Caco-2 (cell line): ENCODE data around the gene MARF1. TPM values are rescaled to one million over a fixed set of nuclear protein-coding genes. Genes with fewer than 3 reads are reported as not detected.

Experiments
- BruUV-seq: library from RNA; stranded (reverse); fragments of 400-500 nt; replicated peaks from 2 replicates; lab custom pipeline; 2021; lab: Mats Ljungman, UMichigan
- CTCF ChIA-PET: fragments of 300-600 bp; sonication (Branson Sonifier 250); formaldehyde crosslinking; loops from one replicate; lab custom pipeline; 2022; ENCODE audit warnings: antibody characterized with exemption; lab: Charles Lee
- POLR2A ChIA-PET: fragments of 300-600 bp; sonication (Branson Sonifier 250); formaldehyde crosslinking; loops from one replicate; lab custom pipeline; 2022; ENCODE audit warnings: antibody characterized with exemption; lab: Charles Lee
- DNase-seq, 2 experiments: peaks; one replicate each; pipeline versions ENCODE4 v3.0.0 to v3.0.0-alpha.2; 2020 to 2022
- H3K27me3 ChIP-seq: replicated peaks from 2 replicates; pipeline ENCODE4 v1.6.0; 2011; ENCODE audit warnings: low read length; ENCODE audit not compliant: control insufficient read depth, insufficient read depth
- H3K36me3 ChIP-seq: 2 replicates; pipeline ENCODE4 v1.5.1; 2011; ENCODE audit warnings: low read length; ENCODE audit not compliant: control insufficient read depth, insufficient read depth
- H3K4me1 ChIP-seq: fragments of 250-450 bp; sonication (Bioruptor Pico); 2 replicates; pipeline ENCODE4 v1.5.1; 2020; ENCODE audit warnings: mild to moderate bottlenecking
- H3K4me3 ChIP-seq: 2 replicates; pipeline ENCODE4 v1.5.1; 2011; ENCODE audit warnings: low read depth, mild to moderate bottlenecking, control low read depth, low read length
- H3K9me3 ChIP-seq: fragments of 250-450 bp; sonication (Bioruptor Pico); 2 replicates; pipeline ENCODE4 v1.5.1; 2020; ENCODE audit warnings: mild to moderate bottlenecking, moderate library complexity
- H3K27ac Mint-ChIP-seq: one replicate; pipeline ENCODE4 v1.8.0; 2022; ENCODE audit warnings: mixed read lengths; ENCODE audit not compliant: unreplicated experiment
- H3K27me3 Mint-ChIP-seq: one replicate; pipeline ENCODE4 v1.8.0; 2022; ENCODE audit warnings: mixed read lengths; ENCODE audit not compliant: insufficient read depth, unreplicated experiment
- H3K36me3 Mint-ChIP-seq: one replicate; pipeline ENCODE4 v1.8.0; 2022; ENCODE audit warnings: mild to moderate bottlenecking, mixed read lengths; ENCODE audit not compliant: insufficient read depth, unreplicated experiment
- H3K4me1 Mint-ChIP-seq: one replicate; pipeline ENCODE4 v1.8.0; 2022; ENCODE audit warnings: low read depth, mixed read lengths; ENCODE audit not compliant: unreplicated experiment
- H3K4me3 Mint-ChIP-seq: one replicate; pipeline ENCODE4 v1.8.0; 2022; ENCODE audit warnings: mild to moderate bottlenecking, moderate library complexity, mixed read lengths; ENCODE audit not compliant: unreplicated experiment
- H3K9me3 Mint-ChIP-seq: one replicate; pipeline ENCODE4 v1.8.0; 2022; ENCODE audit warnings: mixed read lengths; ENCODE audit not compliant: unreplicated experiment
- intact Hi-C: fragments of 100-400 bp; cut with micrococcal nuclease; formaldehyde crosslinking; loops from one replicate; pipeline ENCODE4 v1.10.0; 2022; ENCODE audit not compliant: unreplicated experiment
- total RNA-seq: library from RNA; stranded (reverse); gene quantifications from 2 replicates; pipeline ENCODE4 v1.2.3, GENCODE V29; 2022
- TF ChIP-seq, protein P1 (sequence below), 2 experiments: fragments of 200-600 bp in 1 of 2; IDR thresholded peaks; 1 replicate in 1 of 2; 2 replicates in 1 of 2; pipeline versions ENCODE4 v1.5.1 to v1.8.0; 2011 to 2022; ENCODE audit warnings: antibody characterized with exemption in 1 of 2, control low read depth in 1 of 2, inconsistent platforms in 1 of 2, low read depth in 1 of 2, low read length in 1 of 2, mild to moderate bottlenecking in 1 of 2, moderate library complexity in 1 of 2; ENCODE audit not compliant: insufficient read depth in 1 of 2, severe bottlenecking in 1 of 2, unreplicated experiment in 1 of 2

The MARF1 gene
- total RNA-seq, 1 experiment from 2014 or later, result 22.3 TPM

DNA sequence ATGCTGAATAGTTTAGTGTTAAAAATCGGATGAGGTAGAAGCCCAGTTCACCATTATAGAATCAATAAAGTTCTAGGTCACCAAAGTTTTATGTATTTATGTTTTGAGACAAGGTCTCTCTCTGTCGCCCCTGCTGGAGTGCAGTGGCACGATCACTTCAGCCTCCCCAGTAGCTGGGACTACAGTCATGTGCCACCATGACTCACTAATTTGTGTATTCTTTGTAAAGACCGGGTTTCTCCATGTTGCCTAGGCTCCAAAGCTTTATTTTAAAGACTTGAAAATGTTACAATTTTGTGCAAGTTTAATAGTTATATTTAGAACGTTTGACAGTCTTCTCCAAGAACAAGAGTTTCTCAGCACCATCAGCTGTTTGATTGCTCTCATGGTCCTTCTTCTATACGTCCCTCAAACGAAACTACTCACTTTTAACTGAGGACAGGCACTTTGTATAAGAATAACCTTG is 39.2 kb upstream of the MARF1 start:
- intact Hi-C loops, result no loop called here
- no peak overlapping the region for H3K4me3 Mint-ChIP-seq
- no TSS peak for BruUV-seq
- H3K9me3 Mint-ChIP-seq, result no peaks in the 10 kb centered on the region
- ChIA-PET CTCF (interaction anchor here (1.0 to 1.1 kb wide), 3 partner anchors 10 to 40 kb away, joined by 3 to 15 read pairs (median 4); partner anchors contain the start of genes MARF1 and NDE1), POLR2A (no interaction called here)
- H3K4me1 ChIP-seq, result no peaks in the 10 kb centered on the region
- peaks cover 47% of the 10 kb centered on the region for H3K36me3 Mint-ChIP-seq
- H3K27me3 ChIP-seq, result no peaks in the 10 kb centered on the region
- no peaks in the 10 kb centered on the region for H3K9me3 ChIP-seq
- H3K27ac Mint-ChIP-seq, result no peak overlapping the region
- no peaks in the 10 kb centered on the region for H3K4me1 Mint-ChIP-seq
- TF ChIP-seq, protein P1, sequence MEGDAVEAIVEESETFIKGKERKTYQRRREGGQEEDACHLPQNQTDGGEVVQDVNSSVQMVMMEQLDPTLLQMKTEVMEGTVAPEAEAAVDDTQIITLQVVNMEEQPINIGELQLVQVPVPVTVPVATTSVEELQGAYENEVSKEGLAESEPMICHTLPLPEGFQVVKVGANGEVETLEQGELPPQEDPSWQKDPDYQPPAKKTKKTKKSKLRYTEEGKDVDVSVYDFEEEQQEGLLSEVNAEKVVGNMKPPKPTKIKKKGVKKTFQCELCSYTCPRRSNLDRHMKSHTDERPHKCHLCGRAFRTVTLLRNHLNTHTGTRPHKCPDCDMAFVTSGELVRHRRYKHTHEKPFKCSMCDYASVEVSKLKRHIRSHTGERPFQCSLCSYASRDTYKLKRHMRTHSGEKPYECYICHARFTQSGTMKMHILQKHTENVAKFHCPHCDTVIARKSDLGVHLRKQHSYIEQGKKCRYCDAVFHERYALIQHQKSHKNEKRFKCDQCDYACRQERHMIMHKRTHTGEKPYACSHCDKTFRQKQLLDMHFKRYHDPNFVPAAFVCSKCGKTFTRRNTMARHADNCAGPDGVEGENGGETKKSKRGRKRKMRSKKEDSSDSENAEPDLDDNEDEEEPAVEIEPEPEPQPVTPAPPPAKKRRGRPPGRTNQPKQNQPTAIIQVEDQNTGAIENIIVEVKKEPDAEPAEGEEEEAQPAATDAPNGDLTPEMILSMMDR (IDR thresholded peaks at IDR 0.05; ENCODE audit: insufficient read depth in 1 of 2, low read depth in 1 of 2, low read length in 1 of 2, severe bottlenecking in 1 of 2, unreplicated experiment in 1 of 2), result peak; percentile 33 to 50
- peak; percentile 45 to 55 for DNase-seq
- H3K4me3 ChIP-seq, result no peak overlapping the region
- no peaks in the 10 kb centered on the region; the same call in 1 of the 2 replicates for H3K36me3 ChIP-seq
- no peaks in the 10 kb centered on the region for H3K27me3 Mint-ChIP-seq

- Mint-ChIP-seq H3K36me3 (peaks cover 42% of the 10 kb centered on the region), H3K27ac (no peak overlapping the region), H3K4me3 (no peak overlapping the region), H3K27me3 (no peaks in the 10 kb centered on the region), H3K9me3 (no peaks in the 10 kb centered on the region), H3K4me1 (no peaks in the 10 kb centered on the region)
- ChIA-PET POLR2A (no interaction called here), CTCF (no interaction called here)
- Histone ChIP-seq H3K36me3 (no peaks in the 10 kb centered on the region; the same call in 1 of the 2 replicates), H3K4me3 (no peak overlapping the region), H3K9me3 (no peaks in the 10 kb centered on the region), H3K4me1 (no peaks in the 10 kb centered on the region), H3K27me3 (no peaks in the 10 kb centered on the region)
- TF ChIP-seq, protein P1 (IDR thresholded peaks at IDR 0.05; ENCODE audit: insufficient read depth in 1 of 2, low read depth in 1 of 2, low read length in 1 of 2, severe bottlenecking in 1 of 2, unreplicated experiment in 1 of 2), result no peak
- BruUV-seq, result no TSS peak
- no peak for DNase-seq
- intact Hi-C loops, result no loop called here
Measured at GRCh38 chr16:15677447-15677846, 34.5 kb upstream of the MARF1 start.

DNA sequence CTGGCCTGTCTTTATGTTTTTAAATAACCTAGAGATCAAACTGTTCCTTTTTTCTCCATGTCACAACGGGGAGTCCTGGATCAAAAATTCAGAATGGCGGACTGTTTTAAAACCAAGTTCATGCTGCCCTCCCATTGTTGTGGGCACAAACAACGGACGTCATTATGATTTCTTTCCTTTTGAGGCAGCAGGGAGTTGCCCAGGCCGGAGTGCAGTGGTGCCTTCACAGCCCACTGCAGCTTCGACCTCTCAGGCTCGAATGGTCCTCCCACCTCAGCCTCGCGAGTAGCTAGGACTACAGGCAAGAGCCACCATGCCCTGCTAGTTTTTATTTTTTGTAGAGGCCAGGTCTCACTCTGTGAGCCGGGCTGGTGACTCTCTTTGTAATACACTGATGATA is 33.6 kb upstream of the MARF1 start:
- H3K27me3 Mint-ChIP-seq, result no peaks in the 10 kb centered on the region
- H3K4me1 Mint-ChIP-seq, result no peaks in the 10 kb centered on the region
- no peak overlapping the region for H3K4me3 ChIP-seq
- H3K36me3 Mint-ChIP-seq, result peaks cover 48% of the 10 kb centered on the region
- H3K4me1 ChIP-seq, result no peaks in the 10 kb centered on the region
- no peak overlapping the region for H3K4me3 Mint-ChIP-seq
- TF ChIP-seq, protein P1 (IDR thresholded peaks at IDR 0.05; ENCODE audit: insufficient read depth in 1 of 2, low read depth in 1 of 2, low read length in 1 of 2, severe bottlenecking in 1 of 2, unreplicated experiment in 1 of 2), result no peak
- BruUV-seq, result no TSS peak
- no peaks in the 10 kb centered on the region for H3K9me3 ChIP-seq
- no peaks in the 10 kb centered on the region for H3K27me3 ChIP-seq
- intact Hi-C loops, result no loop called here
- ChIA-PET POLR2A (no interaction called here), CTCF (no interaction called here)
- DNase-seq, result no peak
- H3K9me3 Mint-ChIP-seq, result no peaks in the 10 kb centered on the region
- no peaks in the 10 kb centered on the region; the same call in 1 of the 2 replicates for H3K36me3 ChIP-seq
- no peak overlapping the region for H3K27ac Mint-ChIP-seq
